Right lobe of liver (tissue), 6 donors: ENCODE results near the gene HOXA1. TPM values are rescaled to one million over a fixed set of nuclear protein-coding genes. Genes with fewer than 3 reads are reported as not detected.

ENCODE experiments used
- ATAC-seq, 4 donors: fragments of 200-7000 bp; cut with Tn5 transposase; one replicate each; pipeline ENCODE4 v1.9.1; 2020; ENCODE audit warnings: mild to moderate bottlenecking in 4 of 4, moderate library complexity in 4 of 4
- DNase-seq, 3 donors: peaks; one replicate each; pipeline ENCODE4 v3.0.0-alpha.2; 2020
- H3K27ac ChIP-seq, 3 donors: fragments of 200-600 bp; one replicate each; pipeline ENCODE4 v1.8.0; 2022
- H3K27me3 ChIP-seq, 2 donors: fragments of 200-600 bp; one replicate each; pipeline ENCODE4 v1.8.0; 2022
- H3K36me3 ChIP-seq, 4 donors: fragments of 200-600 bp; sonication (generic) in 1 of 4; one replicate each; pipeline versions ENCODE4 v1.5.1 to v1.8.0; 2017 to 2022; ENCODE audit warnings: control low read depth in 1 of 4
- H3K4me1 ChIP-seq, 4 donors: fragments of 200-600 bp; sonication (generic) in 1 of 4; one replicate each; pipeline versions ENCODE4 v1.5.1 to v1.8.0; 2017 to 2022; ENCODE audit warnings: control low read depth in 1 of 4
- H3K4me3 ChIP-seq, 3 donors: fragments of 200-600 bp; one replicate each; pipeline ENCODE4 v1.8.0; 2022
- H3K9me3 ChIP-seq, 4 donors: fragments of 200-600 bp; sonication (generic) in 1 of 4; one replicate each; pipeline versions ENCODE4 v1.5.1 to v1.8.0; 2017 to 2022; ENCODE audit warnings: control low read depth in 1 of 4
- POLR2A ChIP-seq: fragments of 450-650 bp; IDR thresholded peaks from one replicate; pipeline ENCODE4 v1.6.1; 2017; ENCODE audit warnings: antibody characterized with exemption, mild to moderate bottlenecking
- WGBS: methylation state at CpG from one replicate; pipeline ENCODE4 v1.1.6; 2018; ENCODE audit warnings: low coverage, low lambda C conversion rate; ENCODE audit not compliant: insufficient coverage; ENCODE audit errors: missing lambda C conversion rate; 5-methylcytosine and 5-hydroxymethylcytosine counted together
- intact Hi-C, 2 donors: fragments of 100-400 bp; cut with DNase I; formaldehyde crosslinking; loops; one replicate each; pipeline versions ENCODE4 v1.11.2 to v1.14.1; 2022
- total RNA-seq, 6 experiments: library from RNA; depleted of rRNA in 2 of 6; stranded (reverse); fragments of >200 nt in 2 of 6; fragmentation: NEBNext Ultra II Directional in 3 of 6; extraction: Animal tissue kit (Norgen Biotek cat#: 25700) in 3 of 6; gene quantifications; one replicate each; pipeline versions ENCODE4 v1.1.0 to v1.2.4, GENCODE V29; 2016 to 2023
- TF ChIP-seq, protein P1 (sequence below), 4 donors: fragments of 200-600 bp in 3 of 4; fragments of 450-650 bp in 1 of 4; IDR thresholded peaks; one replicate each; pipeline versions ENCODE4 v1.5.1 to v1.8.0; 2016 to 2022; ENCODE audit warnings: antibody characterized with exemption in 4 of 4, mild to moderate bottlenecking in 2 of 4
- donor health status: DM: no; HTN: yes; CAD: no.
- donor health status: DM: no; HTN: no; CAD: no.
- donor health status: DM: no; HTN: no; CAD: no.
- donor health status: DM: no; HTN: yes; CAD: no.
- donor health status: DM: no; HTN: yes; CAD: no.

HOXA1 gene
- total RNA-seq, 6 experiments from 2014 or later: 0.09 to 0.31 (median 0.17) TPM; not detected in 1

DNA sequence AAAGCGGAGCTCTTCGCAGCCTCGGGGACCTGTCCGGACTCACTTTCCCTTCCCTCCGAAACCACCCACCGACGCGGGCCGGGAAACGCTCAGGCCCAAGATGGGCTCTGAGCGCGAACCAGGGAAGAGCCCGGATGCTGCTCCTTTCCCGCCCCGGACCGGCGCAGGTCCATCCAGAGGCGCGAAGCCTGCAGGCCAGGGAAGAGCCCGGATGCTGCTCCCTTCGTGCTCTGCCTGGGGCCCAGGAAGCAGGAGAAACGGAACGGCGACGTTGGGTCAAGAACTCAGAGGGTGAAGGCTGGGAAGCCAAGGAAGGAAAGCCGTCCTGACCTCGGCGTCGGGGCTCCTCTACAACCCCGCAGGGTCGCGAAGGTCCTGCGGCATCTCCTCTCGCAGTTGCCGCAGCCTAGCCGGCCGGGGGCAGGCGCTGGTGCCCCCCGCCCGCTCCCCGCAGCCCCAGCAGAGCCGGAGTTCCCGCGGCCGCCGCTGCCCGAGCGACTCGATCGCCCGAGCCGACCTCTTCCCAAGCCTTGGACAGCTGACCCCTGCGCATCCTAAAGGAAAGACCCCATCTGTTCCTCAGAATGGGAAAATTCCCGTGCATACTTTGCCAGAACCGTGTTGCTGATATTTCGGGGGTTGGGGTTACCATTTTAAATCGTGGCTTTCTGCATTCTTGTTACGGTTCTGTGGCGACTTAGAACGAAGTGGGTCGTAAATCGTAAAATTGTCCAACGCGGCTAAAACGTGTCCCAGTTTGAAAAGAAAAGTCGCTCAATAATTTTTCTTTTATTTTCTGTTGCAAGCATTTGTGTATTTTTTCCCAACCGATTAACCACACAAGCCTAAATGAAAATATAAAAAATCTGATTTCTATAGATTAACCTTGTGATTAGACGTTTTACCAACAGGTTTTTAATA is 7.5 kb downstream of the HOXA1 start:
- 35% methylated on average over 27 of the region's 68 CpGs for WGBS
- Histone ChIP-seq H3K27me3 (peaks cover 7 to 30% of the 10 kb centered on the region in 2 donors), H3K4me1 (no peaks in the 10 kb centered on the region), H3K36me3 (no peaks in the 10 kb centered on the region), H3K27ac (no peak overlapping the region), H3K9me3 (no peaks in the 10 kb centered on the region), H3K4me3 (no peak overlapping the region)
- TF ChIP-seq POLR2A: no peak
- TF ChIP-seq, protein P1, sequence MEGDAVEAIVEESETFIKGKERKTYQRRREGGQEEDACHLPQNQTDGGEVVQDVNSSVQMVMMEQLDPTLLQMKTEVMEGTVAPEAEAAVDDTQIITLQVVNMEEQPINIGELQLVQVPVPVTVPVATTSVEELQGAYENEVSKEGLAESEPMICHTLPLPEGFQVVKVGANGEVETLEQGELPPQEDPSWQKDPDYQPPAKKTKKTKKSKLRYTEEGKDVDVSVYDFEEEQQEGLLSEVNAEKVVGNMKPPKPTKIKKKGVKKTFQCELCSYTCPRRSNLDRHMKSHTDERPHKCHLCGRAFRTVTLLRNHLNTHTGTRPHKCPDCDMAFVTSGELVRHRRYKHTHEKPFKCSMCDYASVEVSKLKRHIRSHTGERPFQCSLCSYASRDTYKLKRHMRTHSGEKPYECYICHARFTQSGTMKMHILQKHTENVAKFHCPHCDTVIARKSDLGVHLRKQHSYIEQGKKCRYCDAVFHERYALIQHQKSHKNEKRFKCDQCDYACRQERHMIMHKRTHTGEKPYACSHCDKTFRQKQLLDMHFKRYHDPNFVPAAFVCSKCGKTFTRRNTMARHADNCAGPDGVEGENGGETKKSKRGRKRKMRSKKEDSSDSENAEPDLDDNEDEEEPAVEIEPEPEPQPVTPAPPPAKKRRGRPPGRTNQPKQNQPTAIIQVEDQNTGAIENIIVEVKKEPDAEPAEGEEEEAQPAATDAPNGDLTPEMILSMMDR (IDR thresholded peaks at IDR 0.05): no peak
- ATAC-seq (peak in 1 of 4 donors; percentile 30), DNase-seq (no peak)
- intact Hi-C loops: no loop called here

DNA sequence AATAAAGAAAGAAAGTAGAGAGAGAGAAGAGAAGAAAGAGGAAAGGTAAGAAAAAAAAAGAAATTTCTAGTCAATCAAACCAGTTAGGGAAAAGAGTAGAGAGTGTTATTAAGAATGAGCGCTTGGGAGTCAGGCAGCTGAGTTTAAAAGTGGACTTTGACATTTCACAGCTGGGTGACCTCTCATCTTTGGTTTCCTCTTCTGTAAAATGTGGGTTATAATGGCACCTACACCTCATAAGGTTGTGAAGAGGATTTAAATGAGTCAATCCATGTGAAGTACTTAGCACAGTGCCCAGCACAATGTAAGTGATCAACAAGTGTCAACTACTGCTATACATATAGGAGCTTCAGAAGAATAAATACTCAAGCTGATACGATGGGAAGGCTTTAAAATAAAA is 12.2 kb downstream of the HOXA1 start:
- ATAC-seq: no peak

DNA sequence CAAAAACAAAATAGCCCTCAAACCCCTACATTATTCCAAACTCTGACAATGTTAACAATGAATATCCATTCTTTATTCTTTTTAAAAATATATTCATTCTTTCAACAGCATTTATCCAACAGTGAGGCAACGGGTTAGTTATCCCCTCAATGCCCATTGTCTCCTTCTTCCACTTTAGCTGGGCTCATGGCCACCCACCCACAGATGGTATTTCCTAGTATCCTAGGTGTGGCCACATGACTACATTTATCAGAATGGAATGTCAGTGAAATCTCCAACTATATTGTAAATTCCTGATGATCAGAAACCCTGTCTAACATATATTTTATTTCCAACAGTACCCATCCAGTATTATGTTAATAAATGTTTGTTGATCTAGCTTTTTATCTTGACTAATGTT is 13.6 kb downstream of the HOXA1 start:
- DNase-seq (no peak), ATAC-seq (no peak)
- Histone ChIP-seq H3K36me3 (no peaks in the 10 kb centered on the region), H3K27ac (no peak overlapping the region), H3K4me1 (no peaks in the 10 kb centered on the region), H3K9me3 (no peaks in the 10 kb centered on the region), H3K27me3 (peaks cover 0 to 5% of the 10 kb centered on the region in 2 donors), H3K4me3 (no peak overlapping the region)
- TF ChIP-seq, protein P1 (IDR thresholded peaks at IDR 0.05): no peak
- TF ChIP-seq POLR2A: no peak
- intact Hi-C loops: no loop called here
- 57% methylated on average over 1 of the region's 1 CpG for WGBS

More for the DNA sequence above, 12.2 kb downstream of the HOXA1 start:
- intact Hi-C loops: no loop called here
- H3K9me3 ChIP-seq: no peaks in the 10 kb centered on the region
- 64% methylated on average over 2 of the region's 2 CpGs for WGBS
- no peak for DNase-seq
- no peak overlapping the region for H3K4me3 ChIP-seq
- H3K27ac ChIP-seq: no peak overlapping the region
- no peaks in the 10 kb centered on the region for H3K36me3 ChIP-seq
- H3K27me3 ChIP-seq: peaks cover 1 to 14% of the 10 kb centered on the region in 2 donors
- H3K4me1 ChIP-seq: no peaks in the 10 kb centered on the region
- TF ChIP-seq, protein P1 (IDR thresholded peaks at IDR 0.05): no peak
- TF ChIP-seq POLR2A: no peak

DNA sequence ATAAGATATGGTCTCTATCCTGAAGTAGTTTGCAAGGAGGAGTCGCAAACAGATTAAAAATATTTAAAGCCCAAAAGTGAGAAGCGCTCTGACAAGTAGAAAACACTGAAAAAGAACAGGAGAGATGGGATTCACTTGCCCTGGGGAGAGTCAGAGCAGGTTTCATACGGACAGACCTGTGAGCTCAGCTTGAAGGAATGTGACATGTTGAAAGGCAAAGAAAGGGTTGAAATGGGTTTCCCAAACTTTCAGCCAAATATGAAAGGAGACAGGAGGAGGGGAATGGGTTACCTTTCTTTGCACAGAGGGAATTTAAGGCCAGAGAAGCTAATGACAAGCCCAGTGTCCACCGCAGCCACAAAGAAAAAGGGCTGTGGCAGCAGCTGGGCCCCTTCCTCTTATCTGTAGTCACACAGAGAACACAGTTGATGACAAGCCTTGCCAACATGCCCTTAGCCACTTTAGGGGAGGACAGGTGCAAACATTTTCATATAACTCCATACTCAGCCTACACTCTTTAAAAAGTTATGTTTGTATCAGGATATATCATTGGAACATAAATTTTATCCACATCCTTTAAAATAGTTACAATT is 14.9 kb downstream of the HOXA1 start:
- DNase-seq: no peak
- TF ChIP-seq, protein P1 (IDR thresholded peaks at IDR 0.05): no peak
- no peak for TF ChIP-seq POLR2A
- Histone ChIP-seq H3K36me3 (no peaks in the 10 kb centered on the region), H3K4me3 (no peak overlapping the region), H3K27me3 (no peaks in the 10 kb centered on the region), H3K27ac (no peak overlapping the region), H3K9me3 (no peaks in the 10 kb centered on the region), H3K4me1 (no peaks in the 10 kb centered on the region)
- WGBS: 57% methylated on average over 3 of the region's 4 CpGs
- no peak for ATAC-seq
- intact Hi-C loops: no loop called here
